IMR-90 (cell line): ENCODE results near the gene PNP. TPM values are rescaled to one million over a fixed set of nuclear protein-coding genes. Genes with fewer than 3 reads are reported as not detected.

ENCODE experiments used
- ATAC-seq: fragments of 200-7000 bp; cut with Tn5 transposase; 2 replicates; pipeline ENCODE4 v1.9.1; 2020; ENCODE audit warnings: low read depth, mild to moderate bottlenecking, moderate library complexity
- BruUV-seq: library from RNA; stranded (reverse); fragments of 400-500 nt; replicated peaks from 2 replicates; lab custom pipeline; 2021; lab: Mats Ljungman, UMichigan
- CTCF ChIA-PET: fragments of 300-600 bp; formaldehyde crosslinking; extraction: SDS; loops from one replicate; lab custom pipeline; 2021; ENCODE audit warnings: antibody characterized with exemption; lab: Yijun Ruan, JAX
- POLR2A ChIA-PET: fragments of 300-600 bp; sonication (Branson Sonifier 250); formaldehyde crosslinking; loops from one replicate; lab custom pipeline; 2022; ENCODE audit warnings: antibody characterized with exemption; ENCODE audit not compliant: unreplicated experiment; lab: Charles Lee
- DNase-seq: peaks from one replicate; pipeline ENCODE4 v3.0.0; 2013
- H2AFZ ChIP-seq: replicated peaks from 2 replicates; pipeline ENCODE3; 2013; ENCODE audit warnings: low read length, mild to moderate bottlenecking; ENCODE audit not compliant: poor library complexity
- H2AK5ac ChIP-seq: 2 replicates; pipeline ENCODE4 v1.6.1; 2013; ENCODE audit warnings: low read depth, low read length, inconsistent platforms
- H2AK9ac ChIP-seq: replicated peaks from 2 replicates; pipeline ENCODE3; 2013; ENCODE audit warnings: mild to moderate bottlenecking, low read depth, low read length, moderate library complexity; ENCODE audit not compliant: poor library complexity
- H2BK120ac ChIP-seq: 2 replicates; pipeline ENCODE4 v1.6.1; 2013; ENCODE audit warnings: low read depth, low read length, inconsistent platforms
- H2BK15ac ChIP-seq: 3 replicates; pipeline ENCODE4 v1.6.1; 2013; ENCODE audit warnings: low read depth, low read length, inconsistent platforms
- H2BK20ac ChIP-seq: 2 replicates; pipeline ENCODE4 v1.6.1; 2013; ENCODE audit warnings: low read depth, mild to moderate bottlenecking, inconsistent platforms, low read length, moderate library complexity
- H2BK5ac ChIP-seq: 2 replicates; pipeline ENCODE4 v1.6.1; 2013; ENCODE audit warnings: mild to moderate bottlenecking, low read depth, low read length, inconsistent platforms; ENCODE audit not compliant: poor library complexity, severe bottlenecking
- H3K14ac ChIP-seq: replicated peaks from 2 replicates; pipeline ENCODE4 v1.6.1; 2013; ENCODE audit warnings: low read depth, low read length, inconsistent platforms
- H3K18ac ChIP-seq: 2 replicates; pipeline ENCODE4 v1.6.1; 2013; ENCODE audit warnings: low read depth, low read length, control low read depth
- H3K23ac ChIP-seq: 2 replicates; pipeline ENCODE4 v1.6.1; 2013; ENCODE audit warnings: low read depth, low read length, inconsistent platforms
- H3K27ac ChIP-seq: 2 replicates; pipeline ENCODE4 v1.5.1; 2013; ENCODE audit warnings: mild to moderate bottlenecking, control low read depth, low read length; ENCODE audit not compliant: insufficient read depth
- H3K27me3 ChIP-seq: 2 replicates; pipeline ENCODE4 v1.6.1; 2013; ENCODE audit warnings: low read length; ENCODE audit not compliant: control insufficient read depth, insufficient read depth
- H3K36me3 ChIP-seq: 2 replicates; pipeline ENCODE4 v1.6.1; 2013; ENCODE audit warnings: low read length, mixed read lengths; ENCODE audit not compliant: control insufficient read depth, insufficient read depth
- H3K4ac ChIP-seq: 2 replicates; pipeline ENCODE4 v1.6.1; 2013; ENCODE audit warnings: low read depth, low read length, inconsistent platforms
- H3K4me1 ChIP-seq: 2 replicates; pipeline ENCODE4 v1.6.1; 2013; ENCODE audit warnings: low read length, mixed read lengths; ENCODE audit not compliant: control insufficient read depth, insufficient read depth
- H3K4me2 ChIP-seq: 2 replicates; pipeline ENCODE4 v1.6.1; 2013; ENCODE audit warnings: low read depth, mild to moderate bottlenecking, control low read depth, low read length, moderate library complexity
- H3K4me3 ChIP-seq: 2 replicates; pipeline ENCODE4 v1.5.1; 2013; ENCODE audit warnings: low read depth, mild to moderate bottlenecking, control low read depth, low read length, moderate library complexity; ENCODE audit not compliant: insufficient read depth
- H3K56ac ChIP-seq: 2 replicates; pipeline ENCODE4 v1.6.1; 2013; ENCODE audit warnings: low read length, inconsistent platforms; ENCODE audit not compliant: insufficient read depth; ENCODE audit errors: extremely low read depth
- H3K79me1 ChIP-seq, 2 experiments: 2 replicates each; pipeline ENCODE4 v1.6.1; 2013; ENCODE audit warnings: low read length in 2 of 2, inconsistent platforms in 1 of 2, low read depth in 1 of 2
- H3K9ac ChIP-seq: 2 replicates; pipeline ENCODE4 v1.6.1; 2013; ENCODE audit warnings: low read depth, low read length, control low read depth
- H3K9me1 ChIP-seq: 2 replicates; pipeline ENCODE4 v1.6.1; 2013; ENCODE audit warnings: low read length, inconsistent platforms; ENCODE audit not compliant: insufficient read depth
- H3K9me3 ChIP-seq: 2 replicates; pipeline ENCODE4 v1.6.1; 2013; ENCODE audit warnings: low read length; ENCODE audit not compliant: control insufficient read depth, insufficient read depth
- H4K20me1 ChIP-seq: 2 replicates; pipeline ENCODE4 v1.6.1; 2013; ENCODE audit warnings: low read length, inconsistent platforms; ENCODE audit not compliant: insufficient read depth
- H4K5ac ChIP-seq: 2 replicates; pipeline ENCODE4 v1.6.1; 2013; ENCODE audit warnings: mild to moderate bottlenecking, low read depth, low read length, control low read depth
- H4K8ac ChIP-seq, 2 experiments: 2 replicates each; pipeline ENCODE4 v1.6.1; 2013; ENCODE audit warnings: low read depth in 2 of 2, low read length in 2 of 2, control low read depth in 1 of 2, inconsistent platforms in 1 of 2
- H4K91ac ChIP-seq: 2 replicates; pipeline ENCODE4 v1.6.1; 2013; ENCODE audit warnings: low read depth, low read length, inconsistent platforms; ENCODE audit not compliant: insufficient read depth
- BHLHE40 ChIP-seq: fragments of 150-350 bp; IDR thresholded peaks from 2 replicates; pipeline ENCODE4 v1.6.1; 2016; ENCODE audit warnings: mild to moderate bottlenecking, low read depth, low read length
- MAZ ChIP-seq: IDR thresholded peaks from 2 replicates; pipeline ENCODE4 v1.6.1; 2012; ENCODE audit warnings: low read depth, mild to moderate bottlenecking, low read length, improper control_type of control experiment, moderate library complexity, borderline replicate concordance
- NFE2L2 ChIP-seq: fragments of 150-350 bp; IDR thresholded peaks from 2 replicates; pipeline ENCODE4 v1.6.1; 2016; ENCODE audit warnings: low read depth, mild to moderate bottlenecking, low read length
- POLR2A ChIP-seq: IDR thresholded peaks from 2 replicates; pipeline ENCODE4 v1.6.1; 2012; ENCODE audit warnings: mild to moderate bottlenecking, low read depth, low read length
- WGBS, 2 experiments: methylation state at CpG; one replicate each; pipeline versions ENCODE4 v1.1.5 to v1.1.7; 2013; ENCODE audit warnings: missing lambda C conversion rate in 2 of 2; ENCODE audit not compliant: insufficient read length in 1 of 2; ENCODE audit errors: extremely low coverage in 2 of 2; 5-methylcytosine and 5-hydroxymethylcytosine counted together
- dilution Hi-C: fragments of 300-500 bp; cut with HindIII; formaldehyde crosslinking; loops from one replicate; pipeline ENCODE4 v1.14.3; 2018; ENCODE audit warnings: low sequenced_read_pairs; ENCODE audit not compliant: unreplicated experiment
- in situ Hi-C: fragments of 300-500 bp; cut with MboI; formaldehyde crosslinking; loops from 3 replicates; pipeline ENCODE4 v1.14.3; 2019; ENCODE audit warnings: low sequenced_read_pairs, inconsistent platforms, mixed read lengths
- intact Hi-C: fragments of 100-400 bp; cut with micrococcal nuclease; formaldehyde crosslinking; loops from 2 replicates; pipeline ENCODE4 v1.10.0; 2022
- polyA plus RNA-seq, 3 experiments: library from polyadenylated mRNA; depleted of rRNA; stranded (reverse); fragments of >200 nt; gene quantifications; 2 replicates each; pipeline ENCODE4 v1.2.3, GENCODE V29; 2012; ENCODE audit warnings: low replicate concordance in 1 of 3
- total RNA-seq: library from RNA; depleted of rRNA; stranded (reverse); fragments of >200 nt; gene quantifications from 2 replicates; pipeline ENCODE4 v1.2.3, GENCODE V29; 2012
- TF ChIP-seq, protein P1 (sequence below): fragments of 150-350 bp; IDR thresholded peaks from 2 replicates; pipeline ENCODE4 v1.6.1; 2016; ENCODE audit warnings: low read depth, mild to moderate bottlenecking, low read length, moderate library complexity, borderline replicate concordance

PNP gene
- total and polyA plus RNA-seq, 2 of the 4 experiments (the other 2 are of a cell fraction), result 53.4 to 68.8 TPM

- TF ChIP-seq, protein P1, sequence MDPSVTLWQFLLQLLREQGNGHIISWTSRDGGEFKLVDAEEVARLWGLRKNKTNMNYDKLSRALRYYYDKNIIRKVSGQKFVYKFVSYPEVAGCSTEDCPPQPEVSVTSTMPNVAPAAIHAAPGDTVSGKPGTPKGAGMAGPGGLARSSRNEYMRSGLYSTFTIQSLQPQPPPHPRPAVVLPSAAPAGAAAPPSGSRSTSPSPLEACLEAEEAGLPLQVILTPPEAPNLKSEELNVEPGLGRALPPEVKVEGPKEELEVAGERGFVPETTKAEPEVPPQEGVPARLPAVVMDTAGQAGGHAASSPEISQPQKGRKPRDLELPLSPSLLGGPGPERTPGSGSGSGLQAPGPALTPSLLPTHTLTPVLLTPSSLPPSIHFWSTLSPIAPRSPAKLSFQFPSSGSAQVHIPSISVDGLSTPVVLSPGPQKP, result no peak
- TF ChIP-seq POLR2A (no peak), NFE2L2 (no peak)
Observed at GRCh38 chr14:20490563-20490962, 21.4 kb downstream of the PNP start (continued).

- H3K9me3 ChIP-seq, result no peaks in the 10 kb centered on the region
- H3K18ac ChIP-seq, result no peak overlapping the region
- DNase-seq, result peak; percentile 83
- BruUV-seq, result no TSS peak
- no peaks in the 10 kb centered on the region for H4K20me1 ChIP-seq
- no peak overlapping the region for H3K56ac ChIP-seq
- H2BK15ac ChIP-seq, result no peak overlapping the region
- CTCF ChIA-PET, result no interaction called here
- peak; percentile 57; the same call in 1 of the 2 replicates for ATAC-seq
- H3K4me1 ChIP-seq, result no peaks in the 10 kb centered on the region; the same call in 1 of the 2 replicates
- no CpG with 5 or more reads among the region's 4 CpGs for whole genome bisulfite sequencing, 2 experiments
- POLR2A ChIA-PET, result no interaction called here
- H3K14ac ChIP-seq, result no peak overlapping the region
- H3K36me3 ChIP-seq, result no peaks in the 10 kb centered on the region
- no peak overlapping the region for H4K91ac ChIP-seq
- H2BK20ac ChIP-seq, result no peak overlapping the region
- no peaks in the 10 kb centered on the region for H3K27me3 ChIP-seq
- H3K9ac ChIP-seq, result no peak overlapping the region
- H3K4me3 ChIP-seq, result no peak overlapping the region
- H3K27ac ChIP-seq, result no peak overlapping the region
- dilution Hi-C loops, result no loop called here
- in situ Hi-C loops, result no loop called here
- TF ChIP-seq BHLHE40 (no peak), MAZ (no peak)
- H3K79me1 ChIP-seq, result no peaks in the 10 kb centered on the region
- H4K5ac ChIP-seq, result no peak overlapping the region
- no peak overlapping the region for H3K4ac ChIP-seq
- H2BK5ac ChIP-seq, result no peak overlapping the region
- no peak overlapping the region for H2AK5ac ChIP-seq
- no peak overlapping the region for H4K8ac ChIP-seq
- H2BK120ac ChIP-seq, result no peak overlapping the region
- no peak overlapping the region for H2AK9ac ChIP-seq
- H2AFZ ChIP-seq, result no peak overlapping the region
- H3K23ac ChIP-seq, result no peak overlapping the region
- H3K4me2 ChIP-seq, result no peak overlapping the region; the same call in 1 of the 2 replicates
- intact Hi-C loops, result no loop called here
- H3K9me1 ChIP-seq, result no peaks in the 10 kb centered on the region
Observed at GRCh38 chr14:20492486-20492885, 23.3 kb downstream of the PNP start.
